PC-9 (cell line): ENCODE measurements around the gene EEPD1.

Source experiments
- EZH2 ChIP-seq: fragments of 200-600 bp; sonication (generic); IDR thresholded peaks from 2 replicates; pipeline ENCODE4 v1.8.0; 2017; ENCODE audit warnings: antibody characterized with exemption, low read depth
- TF ChIP-seq, protein P1 (sequence below): fragments of 200-600 bp; sonication (generic); conservative IDR thresholded peaks from 2 replicates; pipeline ENCODE4 v1.6.1; 2017; ENCODE audit warnings: mixed run types, antibody characterized with exemption, mild to moderate bottlenecking, moderate library complexity

DNA sequence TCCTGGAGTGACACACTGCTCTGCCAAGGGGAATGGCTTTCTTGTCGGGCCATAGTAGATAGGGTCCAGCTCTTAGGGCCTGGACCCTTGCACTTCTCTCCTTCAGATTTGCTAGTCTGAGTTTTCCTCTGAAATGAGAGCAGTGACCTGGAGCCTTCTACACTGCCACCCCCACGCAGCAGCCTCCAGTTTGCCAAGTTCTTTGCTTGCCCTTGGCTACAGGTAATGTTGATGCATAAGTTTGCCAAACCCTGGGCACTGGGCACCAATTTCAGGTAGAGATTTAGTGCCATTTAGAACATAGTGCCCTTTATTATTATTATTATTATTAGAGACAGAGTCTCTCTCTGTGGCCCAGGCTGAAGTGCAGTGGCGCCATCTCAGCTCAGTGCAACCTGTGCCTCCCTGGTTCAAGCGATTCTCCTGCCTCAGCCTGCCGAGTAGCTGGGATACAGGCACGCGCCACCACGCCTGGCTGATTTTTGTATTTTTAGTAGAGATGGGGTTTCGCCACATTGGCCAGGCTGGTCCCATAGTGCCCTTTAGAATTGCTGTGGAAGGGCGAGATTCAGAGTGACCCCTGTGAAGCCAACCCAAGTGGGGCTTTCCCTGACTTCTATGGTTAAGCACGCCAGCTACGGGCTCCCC, 14.5 kb downstream of the EEPD1 start:
- TF ChIP-seq EZH2: no peak
- TF ChIP-seq, protein P1, sequence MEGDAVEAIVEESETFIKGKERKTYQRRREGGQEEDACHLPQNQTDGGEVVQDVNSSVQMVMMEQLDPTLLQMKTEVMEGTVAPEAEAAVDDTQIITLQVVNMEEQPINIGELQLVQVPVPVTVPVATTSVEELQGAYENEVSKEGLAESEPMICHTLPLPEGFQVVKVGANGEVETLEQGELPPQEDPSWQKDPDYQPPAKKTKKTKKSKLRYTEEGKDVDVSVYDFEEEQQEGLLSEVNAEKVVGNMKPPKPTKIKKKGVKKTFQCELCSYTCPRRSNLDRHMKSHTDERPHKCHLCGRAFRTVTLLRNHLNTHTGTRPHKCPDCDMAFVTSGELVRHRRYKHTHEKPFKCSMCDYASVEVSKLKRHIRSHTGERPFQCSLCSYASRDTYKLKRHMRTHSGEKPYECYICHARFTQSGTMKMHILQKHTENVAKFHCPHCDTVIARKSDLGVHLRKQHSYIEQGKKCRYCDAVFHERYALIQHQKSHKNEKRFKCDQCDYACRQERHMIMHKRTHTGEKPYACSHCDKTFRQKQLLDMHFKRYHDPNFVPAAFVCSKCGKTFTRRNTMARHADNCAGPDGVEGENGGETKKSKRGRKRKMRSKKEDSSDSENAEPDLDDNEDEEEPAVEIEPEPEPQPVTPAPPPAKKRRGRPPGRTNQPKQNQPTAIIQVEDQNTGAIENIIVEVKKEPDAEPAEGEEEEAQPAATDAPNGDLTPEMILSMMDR: no peak
